HG02588 (cell line): Measurements from ENCODE around the gene TSPAN16.
"Not testable (repeated sequence)": the region's sequence is repeated elsewhere in the genome, so short reads cannot be mapped to it uniquely, and the experiment has no call there.

Experiments used
- ATAC-seq: cut with Tn5 transposase; IDR thresholded peaks from one replicate; pipeline ENCODE4 v1.9.1; 2021; ENCODE audit warnings: mild to moderate bottlenecking, moderate library complexity; ENCODE audit not compliant: unreplicated experiment

The TSPAN16 gene

GRCh38 chr19:11306337-11306736 lies 10.4 kb downstream of the TSPAN16 start:
- ATAC-seq = no peak

GRCh38 chr19:11320278-11320995 lies 24.5 kb downstream of the TSPAN16 start:
- ATAC-seq = not testable (repeated sequence)

- no peak for ATAC-seq
Measured at GRCh38 chr19:11321191-11322126, 25.5 kb downstream of the TSPAN16 start.

- no peak for ATAC-seq
Measured at GRCh38 chr19:11322269-11323024, 26.5 kb downstream of the TSPAN16 start.

- no peak for ATAC-seq
Measured at GRCh38 chr19:11323601-11324078, 27.7 kb downstream of the TSPAN16 start.

- no peak for ATAC-seq
Measured at GRCh38 chr19:11324079-11324661, 28.2 kb downstream of the TSPAN16 start.

GRCh38 chr19:11324748-11325389 lies 28.9 kb downstream of the TSPAN16 start:
- ATAC-seq = no peak

- ATAC-seq = no peak
Measured at GRCh38 chr19:11325544-11325943, 29.6 kb downstream of the TSPAN16 start.

- no peak for ATAC-seq
Measured at GRCh38 chr19:11330127-11330526, 34.2 kb downstream of the TSPAN16 start.

- no peak for ATAC-seq
Measured at GRCh38 chr19:11331502-11331901, 35.5 kb downstream of the TSPAN16 start.

- ATAC-seq = no peak
Measured at GRCh38 chr19:11332822-11333221, 36.9 kb downstream of the TSPAN16 start.

- not testable (repeated sequence) for ATAC-seq
Measured at GRCh38 chr19:11333838-11334237, 37.9 kb downstream of the TSPAN16 start.

GRCh38 chr19:11335449-11336146 lies 39.6 kb downstream of the TSPAN16 start:
- no peak for ATAC-seq

GRCh38 chr19:11337080-11337479 lies 41.1 kb downstream of the TSPAN16 start:
- ATAC-seq = no peak

- no peak for ATAC-seq
Measured at GRCh38 chr19:11338121-11338520, 42.2 kb downstream of the TSPAN16 start.

GRCh38 chr19:11338569-11339253 lies 42.8 kb downstream of the TSPAN16 start:
- no peak for ATAC-seq

- peak; percentile 82 for ATAC-seq
Measured at GRCh38 chr19:11339254-11340098, 43.5 kb downstream of the TSPAN16 start, which contains the start of gene RAB3D. Gene RAB3D, minus strand, starts transcription at chr19:11339657. Its CDS starts 2,258 bp downstream, at chr19:11337399.

- ATAC-seq = not testable (repeated sequence)
Measured at GRCh38 chr19:11340099-11340467, 44.1 kb downstream of the TSPAN16 start.
